Measurements from ENCODE around the gene FAS.
A peak's percentile ranks its signal among the peaks of the same experiment; 100 is the strongest.
"Not testable (repeated sequence)": the region's sequence is repeated elsewhere in the genome, so short reads cannot be mapped to it uniquely, and the experiment has no call there.

Gene FAS

DNA sequence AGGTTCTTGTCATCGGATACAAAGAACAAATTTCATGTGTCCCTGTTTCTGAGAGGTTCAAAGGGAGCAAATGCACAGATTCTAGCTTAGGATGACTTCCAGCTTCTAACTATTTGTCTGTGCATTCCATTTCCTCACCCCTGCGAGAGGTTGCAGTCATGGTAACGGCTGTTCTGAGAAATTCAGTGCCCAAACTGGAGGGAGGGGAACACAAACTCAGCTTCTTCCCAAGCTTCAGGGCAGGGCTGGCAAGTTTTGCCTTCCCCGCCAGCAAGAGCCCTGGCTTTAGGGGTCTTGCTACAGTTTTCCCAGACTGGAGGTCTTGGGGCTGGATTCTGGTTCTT, 11.1 kb downstream of the FAS start:
- Histone ChIP-seq H3K9me3 (ENCODE audit: insufficient read depth, low read length) (no peaks in the 10 kb centered on the region), H3K4me3 (ENCODE audit: low read length) (no peak overlapping the region), H3K79me2 (ENCODE audit: low read length) (peaks cover 21% of the 10 kb centered on the region), H2AFZ (ENCODE audit: low read depth, low read length) (no peak overlapping the region), H3K4me1 (ENCODE audit: low read length) (peaks cover 67% of the 10 kb centered on the region), H3K9ac (ENCODE audit: low read length) (no peak overlapping the region), H3K27ac (ENCODE audit: low read length) (peak overlapping the region; percentile 49), H3K4me2 (ENCODE audit: low read length) (peak overlapping the region; percentile 79), H4K20me1 (ENCODE audit: insufficient read depth, low read length) (no peaks in the 10 kb centered on the region), H3K27me3 (ENCODE audit: low read depth, low read length) (no peaks in the 10 kb centered on the region), H3K36me3 (replicated peaks; ENCODE audit: low read depth, low read length) (no peaks in the 10 kb centered on the region)
- TF ChIP-seq, protein P1, sequence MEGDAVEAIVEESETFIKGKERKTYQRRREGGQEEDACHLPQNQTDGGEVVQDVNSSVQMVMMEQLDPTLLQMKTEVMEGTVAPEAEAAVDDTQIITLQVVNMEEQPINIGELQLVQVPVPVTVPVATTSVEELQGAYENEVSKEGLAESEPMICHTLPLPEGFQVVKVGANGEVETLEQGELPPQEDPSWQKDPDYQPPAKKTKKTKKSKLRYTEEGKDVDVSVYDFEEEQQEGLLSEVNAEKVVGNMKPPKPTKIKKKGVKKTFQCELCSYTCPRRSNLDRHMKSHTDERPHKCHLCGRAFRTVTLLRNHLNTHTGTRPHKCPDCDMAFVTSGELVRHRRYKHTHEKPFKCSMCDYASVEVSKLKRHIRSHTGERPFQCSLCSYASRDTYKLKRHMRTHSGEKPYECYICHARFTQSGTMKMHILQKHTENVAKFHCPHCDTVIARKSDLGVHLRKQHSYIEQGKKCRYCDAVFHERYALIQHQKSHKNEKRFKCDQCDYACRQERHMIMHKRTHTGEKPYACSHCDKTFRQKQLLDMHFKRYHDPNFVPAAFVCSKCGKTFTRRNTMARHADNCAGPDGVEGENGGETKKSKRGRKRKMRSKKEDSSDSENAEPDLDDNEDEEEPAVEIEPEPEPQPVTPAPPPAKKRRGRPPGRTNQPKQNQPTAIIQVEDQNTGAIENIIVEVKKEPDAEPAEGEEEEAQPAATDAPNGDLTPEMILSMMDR (IDR thresholded peaks at IDR 0.05; ENCODE audit: low read depth, low read length) = no peak
- TF ChIP-seq EZH2phosphoT487 (IDR thresholded peaks at IDR 0.05; ENCODE audit: low read depth) = no peak

DNA sequence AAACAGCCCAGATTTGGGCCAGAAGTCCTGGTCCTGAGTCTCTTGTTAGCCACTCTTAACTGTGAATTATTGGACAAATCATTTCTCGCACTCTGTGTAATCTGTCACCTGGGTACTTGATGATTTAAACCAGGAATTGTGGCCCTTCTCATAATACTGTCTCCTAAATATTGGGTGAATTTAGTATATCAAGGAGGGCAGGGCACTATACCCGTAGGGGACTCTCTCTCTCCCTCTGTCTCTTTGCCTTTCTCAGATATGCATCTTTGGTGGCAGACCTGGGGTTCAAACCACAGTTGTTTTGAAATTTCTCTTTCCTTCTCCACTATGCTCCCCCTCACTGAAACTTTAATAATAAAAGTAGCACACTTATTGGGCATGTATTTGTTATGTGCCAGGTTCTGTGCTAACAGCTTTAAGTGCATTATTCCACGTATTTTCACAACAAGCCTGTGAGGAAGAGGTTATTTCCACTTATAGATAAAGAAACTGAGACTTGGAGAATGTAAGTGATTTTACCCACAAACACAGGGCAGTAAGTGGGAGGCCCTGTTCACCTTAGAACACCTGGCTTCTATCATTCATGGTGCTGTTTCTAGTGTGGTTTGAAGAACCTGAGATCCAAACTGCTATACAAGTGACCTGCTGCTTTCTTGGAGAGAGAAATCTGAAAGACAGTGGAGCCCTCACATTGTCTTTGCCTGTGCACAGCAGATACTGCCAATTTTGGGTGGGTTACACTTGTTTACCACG, 11.8 kb downstream of the FAS start:
- H3K79me2 ChIP-seq (ENCODE audit: low read length) = peaks cover 14% of the 10 kb centered on the region
- H2AFZ ChIP-seq (ENCODE audit: low read depth, low read length) = no peak overlapping the region
- no peak overlapping the region for H3K4me3 ChIP-seq (ENCODE audit: low read length)
- TF ChIP-seq, protein P1 (IDR thresholded peaks at IDR 0.05; ENCODE audit: low read depth, low read length) = no peak
- TF ChIP-seq EZH2phosphoT487 (IDR thresholded peaks at IDR 0.05; ENCODE audit: low read depth) = no peak
- peak overlapping the region; percentile 49; the same call in 1 of the 2 replicates for H3K27ac ChIP-seq (ENCODE audit: low read length)
- H3K4me1 ChIP-seq (ENCODE audit: low read length) = peaks cover 60% of the 10 kb centered on the region
- H3K36me3 ChIP-seq (replicated peaks; ENCODE audit: low read depth, low read length) = no peaks in the 10 kb centered on the region
- peak overlapping the region; percentile 79 for H3K4me2 ChIP-seq (ENCODE audit: low read length)
- H3K9me3 ChIP-seq (ENCODE audit: insufficient read depth, low read length) = no peaks in the 10 kb centered on the region
- no peaks in the 10 kb centered on the region for H3K27me3 ChIP-seq (ENCODE audit: low read depth, low read length)
- H4K20me1 ChIP-seq (ENCODE audit: insufficient read depth, low read length) = no peaks in the 10 kb centered on the region
- H3K9ac ChIP-seq (ENCODE audit: low read length) = no peak overlapping the region

DNA sequence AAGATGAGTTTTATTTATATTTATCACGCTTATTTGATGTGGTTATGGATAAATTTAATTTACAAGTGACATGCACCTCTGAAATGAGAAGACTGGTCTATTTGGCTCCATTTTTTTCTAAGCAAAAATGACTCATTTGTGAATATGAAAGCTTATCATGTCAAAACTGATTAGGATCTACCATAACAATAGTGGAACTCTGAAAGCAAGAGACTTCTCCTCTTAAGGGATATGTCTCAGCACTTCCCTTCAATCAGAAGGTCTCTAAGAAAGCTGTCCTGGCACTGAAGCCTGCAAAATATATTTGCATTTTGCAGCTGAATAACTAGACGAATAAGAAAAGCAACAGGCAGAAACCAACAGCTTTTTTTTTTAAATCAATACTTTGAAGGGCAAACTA, 12.7 kb downstream of the FAS start:
- peaks cover 51% of the 10 kb centered on the region for H3K4me1 ChIP-seq (ENCODE audit: low read length)

GRCh38 chr10:89007129-89007893, 16.7 kb downstream of the FAS start:
- Histone ChIP-seq H3K36me3 (replicated peaks; ENCODE audit: low read depth, low read length) (peaks cover 8% of the 10 kb centered on the region), H2AFZ (ENCODE audit: low read depth, low read length) (no peak overlapping the region), H4K20me1 (ENCODE audit: insufficient read depth, low read length) (no peaks in the 10 kb centered on the region), H3K4me3 (ENCODE audit: low read length) (no peak overlapping the region), H3K4me1 (ENCODE audit: low read length) (peaks cover 14% of the 10 kb centered on the region), H3K79me2 (ENCODE audit: low read length) (no peaks in the 10 kb centered on the region), H3K27me3 (ENCODE audit: low read depth, low read length) (no peaks in the 10 kb centered on the region), H3K27ac (ENCODE audit: low read length) (no peak overlapping the region), H3K4me2 (ENCODE audit: low read length) (no peak overlapping the region), H3K9ac (ENCODE audit: low read length) (no peak overlapping the region), H3K9me3 (ENCODE audit: insufficient read depth, low read length) (no peaks in the 10 kb centered on the region)
- TF ChIP-seq, protein P1 (IDR thresholded peaks at IDR 0.05; ENCODE audit: low read depth, low read length) = no peak

More for the DNA sequence above, 12.7 kb downstream of the FAS start:
- Histone ChIP-seq H3K9ac (ENCODE audit: low read length) (no peak overlapping the region), H3K4me3 (ENCODE audit: low read length) (no peak overlapping the region), H3K79me2 (ENCODE audit: low read length) (peaks cover 4% of the 10 kb centered on the region), H3K27ac (ENCODE audit: low read length) (no peak overlapping the region), H3K9me3 (ENCODE audit: insufficient read depth, low read length) (no peaks in the 10 kb centered on the region), H2AFZ (ENCODE audit: low read depth, low read length) (no peak overlapping the region), H3K4me2 (ENCODE audit: low read length) (no peak overlapping the region), H3K27me3 (ENCODE audit: low read depth, low read length) (no peaks in the 10 kb centered on the region), H4K20me1 (ENCODE audit: insufficient read depth, low read length) (no peaks in the 10 kb centered on the region), H3K36me3 (replicated peaks; ENCODE audit: low read depth, low read length) (peaks cover 3% of the 10 kb centered on the region)
- no peak for TF ChIP-seq EZH2phosphoT487 (IDR thresholded peaks at IDR 0.05; ENCODE audit: low read depth)
- TF ChIP-seq, protein P1 (IDR thresholded peaks at IDR 0.05; ENCODE audit: low read depth, low read length) = no peak

DNA sequence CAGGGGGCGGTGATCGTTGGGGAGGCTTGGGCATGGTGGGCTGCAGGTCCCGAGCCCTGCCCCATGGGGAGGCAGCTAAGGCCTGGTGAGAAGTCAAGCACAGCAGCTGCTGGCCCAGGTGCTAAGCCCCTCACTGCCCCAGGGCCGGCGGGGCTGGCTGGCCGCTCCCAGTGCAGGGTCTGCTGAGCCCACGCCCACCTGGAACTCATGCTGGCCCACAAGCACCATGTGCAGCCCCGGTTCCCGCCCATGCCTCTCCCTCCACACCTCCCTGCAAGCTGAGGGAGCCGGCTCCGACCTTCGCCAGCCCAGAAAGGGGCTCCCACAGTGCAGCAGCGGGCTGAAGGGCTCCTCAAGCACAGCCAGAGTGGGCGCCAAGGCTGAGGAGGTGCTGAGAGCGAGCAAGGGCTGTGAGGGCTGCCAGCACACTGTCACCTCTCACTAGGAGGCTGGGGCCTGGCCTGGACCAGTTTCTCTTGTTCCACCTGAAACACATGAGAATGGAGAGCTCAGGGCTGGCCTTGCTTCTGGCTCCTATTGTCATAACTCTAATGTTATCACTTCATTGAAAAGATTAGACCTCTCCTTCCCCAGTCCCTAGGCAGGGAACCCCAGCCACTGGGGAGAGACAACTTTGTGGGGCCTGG, 28.2 kb downstream of the FAS start:
- not testable (repeated sequence) for H3K27me3 ChIP-seq (ENCODE audit: low read depth, low read length); H2AFZ ChIP-seq (ENCODE audit: low read depth, low read length); H3K4me1 ChIP-seq (ENCODE audit: low read length); H3K9me3 ChIP-seq (ENCODE audit: insufficient read depth, low read length); H4K20me1 ChIP-seq (ENCODE audit: insufficient read depth, low read length); H3K9ac ChIP-seq (ENCODE audit: low read length); H3K79me2 ChIP-seq (ENCODE audit: low read length); H3K4me3 ChIP-seq (ENCODE audit: low read length); H3K27ac ChIP-seq (ENCODE audit: low read length); H3K4me2 ChIP-seq (ENCODE audit: low read length)
- H3K36me3 ChIP-seq (replicated peaks; ENCODE audit: low read depth, low read length) = peaks cover 16% of the 10 kb centered on the region
